OCI-LY1 (cell line): Measurements from ENCODE around the gene ZDHHC11B.
"Not testable (repeated sequence)": the region's sequence is repeated elsewhere in the genome, so short reads cannot be mapped to it uniquely, and the experiment has no call there.

Experiments
- H2AFZ ChIP-seq: fragments of 200-600 bp; sonication (generic), shearing (Covaris generic); 2 replicates; pipeline ENCODE4 v1.6.0; 2014; ENCODE audit warnings: antibody characterized with exemption, mild to moderate bottlenecking, low read length
- H3F3A ChIP-seq: fragments of 200-600 bp; sonication (generic), shearing (Covaris generic); 2 replicates; pipeline ENCODE4 v1.6.0; 2014; ENCODE audit warnings: mild to moderate bottlenecking, antibody characterized with exemption, low read length, moderate library complexity; ENCODE audit not compliant: insufficient read depth
- H3K27ac ChIP-seq: fragments of 200-600 bp; sonication (generic); 2 replicates; pipeline ENCODE4 v1.5.1; 2014; ENCODE audit warnings: low read length, mixed run types, mild to moderate bottlenecking, low read depth; ENCODE audit not compliant: poor library complexity, severe bottlenecking
- H3K27me3 ChIP-seq: fragments of 200-600 bp; sonication (generic); 2 replicates; pipeline ENCODE4 v1.6.0; 2014; ENCODE audit warnings: antibody characterized with exemption, mild to moderate bottlenecking, low read length, moderate library complexity; ENCODE audit not compliant: insufficient read depth
- H3K36me3 ChIP-seq: fragments of 200-600 bp; sonication (generic); 2 replicates; pipeline ENCODE4 v1.6.1; 2014; ENCODE audit warnings: mild to moderate bottlenecking, antibody characterized with exemption, low read length, moderate library complexity, mixed read lengths; ENCODE audit not compliant: insufficient read depth
- H3K4me1 ChIP-seq: fragments of 200-600 bp; sonication (generic); 2 replicates; pipeline ENCODE4 v1.5.1; 2014; ENCODE audit warnings: mild to moderate bottlenecking, low read length, moderate library complexity; ENCODE audit not compliant: insufficient read depth, severe bottlenecking
- H3K4me2 ChIP-seq: fragments of 200-600 bp; sonication (generic), shearing (Covaris generic); 2 replicates; pipeline ENCODE4 v1.6.1; 2014; ENCODE audit warnings: low read length
- H3K4me3 ChIP-seq: fragments of 200-600 bp; sonication (generic); 2 replicates; pipeline ENCODE4 v1.5.1; 2014; ENCODE audit warnings: low read length, low read depth, mild to moderate bottlenecking, mixed read lengths; ENCODE audit not compliant: poor library complexity, severe bottlenecking
- H3K79me2 ChIP-seq: fragments of 200-600 bp; shearing (Covaris generic); 2 replicates; pipeline ENCODE4 v1.6.1; 2016; ENCODE audit warnings: mixed run types, low read length, mixed read lengths; ENCODE audit not compliant: insufficient read depth
- H3K9ac ChIP-seq: fragments of 200-600 bp; sonication (generic), shearing (Covaris generic); 2 replicates; pipeline ENCODE4 v1.6.1; 2014; ENCODE audit warnings: mild to moderate bottlenecking, low read length, mixed read lengths
- H3K9me2 ChIP-seq: fragments of 200-600 bp; sonication (generic), shearing (Covaris generic); 2 replicates; pipeline ENCODE4 v1.6.1; 2014; ENCODE audit warnings: low read depth, mild to moderate bottlenecking, low read length, mixed read lengths
- H3K9me3 ChIP-seq: fragments of 200-600 bp; shearing (Covaris generic); 2 replicates; pipeline ENCODE4 v1.6.1; 2014; ENCODE audit warnings: low read length, mixed read lengths
- H4K20me1 ChIP-seq: fragments of 200-600 bp; sonication (generic), shearing (Covaris generic); 2 replicates; pipeline ENCODE4 v1.6.0; 2016; ENCODE audit warnings: mild to moderate bottlenecking, low read length; ENCODE audit not compliant: insufficient read depth
- EZH2 ChIP-seq: fragments of 200-600 bp; sonication (generic), shearing (Covaris generic); IDR thresholded peaks from 2 replicates; pipeline ENCODE4 v1.8.0; 2017; ENCODE audit warnings: borderline replicate concordance, mixed run types, mild to moderate bottlenecking, antibody characterized with exemption, low read length, moderate library complexity, mixed read lengths
- TF ChIP-seq, protein P1 (sequence below): fragments of 200-600 bp; sonication (generic), shearing (Covaris generic); IDR thresholded peaks from 2 replicates; pipeline ENCODE4 v1.5.1; 2017; ENCODE audit warnings: mild to moderate bottlenecking, antibody characterized with exemption, low read length, moderate library complexity, mixed read lengths

The ZDHHC11B gene

GRCh38 chr5:769485-770145 is 14.9 kb downstream of the ZDHHC11B start:
- H3K36me3 ChIP-seq, H3K27ac ChIP-seq, H2AFZ ChIP-seq, H3K4me2 ChIP-seq, H4K20me1 ChIP-seq, H3K4me1 ChIP-seq, H3K9me2 ChIP-seq, H3K9me3 ChIP-seq, H3F3A ChIP-seq, H3K27me3 ChIP-seq, H3K79me2 ChIP-seq, H3K4me3 ChIP-seq, H3K9ac ChIP-seq: not testable (repeated sequence)

- no peak overlapping the region for H2AFZ ChIP-seq
- no peaks in the 10 kb centered on the region for H3K27me3 ChIP-seq
- no peaks in the 10 kb centered on the region for H3K9me3 ChIP-seq
- no peaks in the 10 kb centered on the region for H3K9me2 ChIP-seq
- H3K27ac ChIP-seq = no peak overlapping the region
- no peaks in the 10 kb centered on the region for H3K79me2 ChIP-seq
- H4K20me1 ChIP-seq = no peaks in the 10 kb centered on the region
- H3K9ac ChIP-seq = no peak overlapping the region
- H3K4me1 ChIP-seq = no peaks in the 10 kb centered on the region
- no peaks in the 10 kb centered on the region for H3F3A ChIP-seq
- H3K4me2 ChIP-seq = no peak overlapping the region
- TF ChIP-seq, protein P1, sequence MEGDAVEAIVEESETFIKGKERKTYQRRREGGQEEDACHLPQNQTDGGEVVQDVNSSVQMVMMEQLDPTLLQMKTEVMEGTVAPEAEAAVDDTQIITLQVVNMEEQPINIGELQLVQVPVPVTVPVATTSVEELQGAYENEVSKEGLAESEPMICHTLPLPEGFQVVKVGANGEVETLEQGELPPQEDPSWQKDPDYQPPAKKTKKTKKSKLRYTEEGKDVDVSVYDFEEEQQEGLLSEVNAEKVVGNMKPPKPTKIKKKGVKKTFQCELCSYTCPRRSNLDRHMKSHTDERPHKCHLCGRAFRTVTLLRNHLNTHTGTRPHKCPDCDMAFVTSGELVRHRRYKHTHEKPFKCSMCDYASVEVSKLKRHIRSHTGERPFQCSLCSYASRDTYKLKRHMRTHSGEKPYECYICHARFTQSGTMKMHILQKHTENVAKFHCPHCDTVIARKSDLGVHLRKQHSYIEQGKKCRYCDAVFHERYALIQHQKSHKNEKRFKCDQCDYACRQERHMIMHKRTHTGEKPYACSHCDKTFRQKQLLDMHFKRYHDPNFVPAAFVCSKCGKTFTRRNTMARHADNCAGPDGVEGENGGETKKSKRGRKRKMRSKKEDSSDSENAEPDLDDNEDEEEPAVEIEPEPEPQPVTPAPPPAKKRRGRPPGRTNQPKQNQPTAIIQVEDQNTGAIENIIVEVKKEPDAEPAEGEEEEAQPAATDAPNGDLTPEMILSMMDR = no peak
- no peak for TF ChIP-seq EZH2
- H3K4me3 ChIP-seq = no peak overlapping the region
- H3K36me3 ChIP-seq = no peaks in the 10 kb centered on the region
Measured at GRCh38 chr5:766666-767431, 17.7 kb downstream of the ZDHHC11B start.

GRCh38 chr5:765948-766631 is 18.4 kb downstream of the ZDHHC11B start:
- Histone ChIP-seq H3F3A (no peaks in the 10 kb centered on the region), H3K36me3 (no peaks in the 10 kb centered on the region), H3K4me2 (no peak overlapping the region), H3K27me3 (no peaks in the 10 kb centered on the region), H2AFZ (no peak overlapping the region), H3K4me3 (no peak overlapping the region), H3K9me2 (no peaks in the 10 kb centered on the region), H3K27ac (no peak overlapping the region), H3K9ac (no peak overlapping the region), H3K79me2 (no peaks in the 10 kb centered on the region), H3K4me1 (no peaks in the 10 kb centered on the region), H4K20me1 (no peaks in the 10 kb centered on the region), H3K9me3 (no peaks in the 10 kb centered on the region)
- TF ChIP-seq EZH2 = no peak
- TF ChIP-seq, protein P1 = no peak
